Astrocyte (in vitro differentiated cells and primary cell): ENCODE data around the gene GRK2.

Source experiments
- CTCF ChIP-seq: IDR thresholded peaks from 2 replicates; pipeline ENCODE4 v1.5.1; 2011; ENCODE audit warnings: low read depth, mild to moderate bottlenecking, inconsistent platforms, low read length, moderate library complexity; ENCODE audit not compliant: insufficient read depth
- EZH2 ChIP-seq: IDR thresholded peaks from 2 replicates; pipeline ENCODE4 v1.6.1; 2012; ENCODE audit warnings: mild to moderate bottlenecking, low read length, inconsistent platforms; ENCODE audit not compliant: insufficient read depth

GRCh38 chr11:67321313-67321871 lies 55.1 kb downstream of the GRK2 start:
- TF ChIP-seq EZH2 (no peak), CTCF (no peak)
